Breast epithelium (tissue), 4 donors: ENCODE data around the gene ULK4. TPM values are rescaled to one million over a fixed set of nuclear protein-coding genes. Genes with fewer than 3 reads are reported as not detected.

Experiments
- DNase-seq, 2 donors: peaks; one replicate each; pipeline ENCODE4 v3.0.0-alpha.2; 2019; ENCODE audit warnings: low spot score in 2 of 2
- H3K27ac ChIP-seq, 2 donors: fragments of 200-600 bp; sonication (generic) in 1 of 2; one replicate each; pipeline ENCODE4 v1.5.1; 2016 to 2019; ENCODE audit warnings: mild to moderate bottlenecking in 1 of 2
- H3K27me3 ChIP-seq, 2 donors: fragments of 200-600 bp; sonication (generic) in 1 of 2; one replicate each; pipeline versions ENCODE4 v1.5.1 to v1.6.0; 2017 to 2019; ENCODE audit warnings: control low read depth in 1 of 2, mild to moderate bottlenecking in 1 of 2
- H3K36me3 ChIP-seq: fragments of 200-600 bp; one replicate; pipeline ENCODE4 v1.5.1; 2019
- H3K4me1 ChIP-seq, 2 donors: fragments of 200-600 bp; sonication (generic); one replicate each; pipeline ENCODE4 v1.5.1; 2016 to 2019; ENCODE audit warnings: control low read depth in 1 of 2
- H3K4me3 ChIP-seq, 3 donors: fragments of 200-600 bp; sonication (generic); 1 replicate in 2 of 3; 2 replicates in 1 of 3; pipeline ENCODE4 v1.5.1; 2016 to 2019; ENCODE audit warnings: mild to moderate bottlenecking in 3 of 3, moderate library complexity in 2 of 3
- H3K9me3 ChIP-seq, 2 donors: fragments of 200-600 bp; sonication (generic) in 1 of 2; one replicate each; pipeline ENCODE4 v1.5.1; 2016 to 2019; ENCODE audit warnings: control low read depth in 1 of 2
- POLR2A ChIP-seq: fragments of 450-650 bp; IDR thresholded peaks from one replicate; pipeline ENCODE4 v1.6.1; 2016; ENCODE audit warnings: antibody characterized with exemption, mild to moderate bottlenecking, moderate library complexity
- POLR2AphosphoS5 ChIP-seq, 3 donors: sonication (generic); formaldehyde crosslinking; IDR thresholded peaks; one replicate each; pipeline ENCODE4 v1.6.1; 2017; ENCODE audit warnings: antibody characterized with exemption in 3 of 3
- intact Hi-C: fragments of 100-400 bp; cut with DNase I; formaldehyde crosslinking; loops from one replicate; pipeline ENCODE4 v1.15.1; 2023; ENCODE audit warnings: low total_unique reads
- total RNA-seq, 3 donors: library from RNA; depleted of rRNA; stranded (reverse); fragments of >200 nt; gene quantifications; one replicate each; pipeline ENCODE4 v1.1.0, GENCODE V29; 2016
- TF ChIP-seq, protein P1 (sequence below), 3 donors: fragments of 450-650 bp; IDR thresholded peaks; one replicate each; pipeline ENCODE4 v1.5.1; 2016 to 2017; ENCODE audit warnings: antibody characterized with exemption in 3 of 3, mild to moderate bottlenecking in 3 of 3, moderate library complexity in 3 of 3

Gene ULK4
- total RNA-seq, 3 donors from 2014 or later, result 23.0 to 52.8 (median 31.8) TPM

DNA sequence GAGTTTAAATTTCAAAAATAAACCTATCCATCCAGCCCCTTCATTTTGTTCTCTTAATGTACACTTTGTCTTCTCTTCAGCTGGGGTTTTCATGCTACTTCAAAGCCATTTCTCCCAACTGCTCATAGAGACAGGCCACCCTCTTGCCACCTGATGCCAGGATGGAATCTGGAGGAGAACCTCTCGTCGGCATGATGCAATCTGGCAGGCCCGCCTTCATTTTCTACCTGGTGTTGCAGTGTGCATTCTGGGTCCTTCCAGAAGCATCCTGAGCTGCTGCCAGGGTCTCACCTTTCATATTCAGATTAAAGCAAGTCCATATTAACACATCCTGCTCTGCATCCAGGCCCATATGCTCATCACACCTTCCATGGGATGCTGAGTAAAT is 701.8 kb downstream of the ULK4 start:
- H3K9me3 ChIP-seq, result no peaks in the 10 kb centered on the region
- H3K27me3 ChIP-seq, result no peaks in the 10 kb centered on the region
- intact Hi-C loops, result no loop called here
- H3K27ac ChIP-seq, result no peak overlapping the region
- DNase-seq, result no peak
- no peak overlapping the region for H3K4me3 ChIP-seq
- TF ChIP-seq POLR2AphosphoS5 (IDR thresholded peaks at IDR 0.05) (no peak), POLR2A (no peak)
- TF ChIP-seq, protein P1, sequence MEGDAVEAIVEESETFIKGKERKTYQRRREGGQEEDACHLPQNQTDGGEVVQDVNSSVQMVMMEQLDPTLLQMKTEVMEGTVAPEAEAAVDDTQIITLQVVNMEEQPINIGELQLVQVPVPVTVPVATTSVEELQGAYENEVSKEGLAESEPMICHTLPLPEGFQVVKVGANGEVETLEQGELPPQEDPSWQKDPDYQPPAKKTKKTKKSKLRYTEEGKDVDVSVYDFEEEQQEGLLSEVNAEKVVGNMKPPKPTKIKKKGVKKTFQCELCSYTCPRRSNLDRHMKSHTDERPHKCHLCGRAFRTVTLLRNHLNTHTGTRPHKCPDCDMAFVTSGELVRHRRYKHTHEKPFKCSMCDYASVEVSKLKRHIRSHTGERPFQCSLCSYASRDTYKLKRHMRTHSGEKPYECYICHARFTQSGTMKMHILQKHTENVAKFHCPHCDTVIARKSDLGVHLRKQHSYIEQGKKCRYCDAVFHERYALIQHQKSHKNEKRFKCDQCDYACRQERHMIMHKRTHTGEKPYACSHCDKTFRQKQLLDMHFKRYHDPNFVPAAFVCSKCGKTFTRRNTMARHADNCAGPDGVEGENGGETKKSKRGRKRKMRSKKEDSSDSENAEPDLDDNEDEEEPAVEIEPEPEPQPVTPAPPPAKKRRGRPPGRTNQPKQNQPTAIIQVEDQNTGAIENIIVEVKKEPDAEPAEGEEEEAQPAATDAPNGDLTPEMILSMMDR (IDR thresholded peaks at IDR 0.05), result no peak
- H3K36me3 ChIP-seq, result no peaks in the 10 kb centered on the region
- no peaks in the 10 kb centered on the region for H3K4me1 ChIP-seq

DNA sequence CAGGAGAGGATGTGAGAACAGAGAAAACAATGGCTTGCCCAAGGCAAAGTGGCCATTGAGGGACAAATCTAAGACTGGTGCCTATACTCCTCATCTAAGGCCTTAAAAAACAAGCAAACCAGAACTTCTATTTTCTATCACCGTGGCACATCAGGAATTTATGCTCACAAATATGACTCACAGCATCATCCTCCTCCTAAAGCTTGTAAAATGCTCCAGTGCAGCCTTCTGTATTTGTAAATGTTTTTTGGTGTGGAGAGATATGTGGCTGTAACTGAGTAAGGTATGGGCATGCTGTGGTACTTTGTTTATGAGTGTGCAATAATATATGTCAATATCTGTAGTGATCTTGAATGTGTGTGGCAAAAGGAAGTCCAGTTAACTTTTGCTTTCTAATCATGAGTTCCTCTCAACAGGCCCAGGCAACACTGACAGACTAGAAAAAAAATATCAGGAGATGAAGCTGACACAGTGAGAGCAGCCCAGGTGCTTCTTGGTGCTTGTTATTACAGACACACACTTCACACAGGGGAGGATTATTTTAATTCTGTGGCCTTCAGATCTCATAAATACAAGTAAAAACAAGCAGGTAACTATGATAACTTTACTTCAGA is 702.3 kb downstream of the ULK4 start:
- intact Hi-C loops, result no loop called here
- H3K9me3 ChIP-seq, result no peaks in the 10 kb centered on the region
- no peaks in the 10 kb centered on the region for H3K36me3 ChIP-seq
- no peaks in the 10 kb centered on the region for H3K4me1 ChIP-seq
- H3K27ac ChIP-seq, result no peak overlapping the region
- DNase-seq, result no peak
- TF ChIP-seq, protein P1 (IDR thresholded peaks at IDR 0.05), result no peak
- no peaks in the 10 kb centered on the region for H3K27me3 ChIP-seq
- no peak overlapping the region for H3K4me3 ChIP-seq

DNA sequence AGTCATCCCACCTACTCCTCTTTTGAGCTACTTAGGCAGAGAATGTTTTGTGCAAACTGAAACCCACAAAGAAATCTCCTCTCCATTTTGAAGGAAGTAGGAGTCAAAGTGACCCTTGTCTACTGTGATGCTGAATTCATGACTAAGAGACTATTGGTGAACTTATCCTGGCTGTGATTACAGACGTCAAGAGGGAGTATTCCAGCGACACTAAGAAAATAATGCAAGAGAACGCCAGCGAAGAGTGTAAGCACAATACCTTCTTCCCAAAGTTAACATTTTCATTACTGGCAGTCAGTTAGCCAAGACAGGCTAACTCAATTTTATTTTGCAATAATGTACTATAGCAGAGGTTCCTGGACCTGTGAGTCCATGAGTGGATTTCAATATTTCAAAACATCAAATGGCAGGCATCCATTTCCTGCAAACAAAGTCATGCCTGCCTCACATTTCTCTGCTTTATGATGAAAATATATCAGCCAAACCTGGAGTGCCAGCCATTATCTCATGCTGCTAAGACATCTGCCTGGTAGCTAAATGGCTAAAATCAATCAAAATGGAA is 703.6 kb downstream of the ULK4 start:
- Histone ChIP-seq H3K4me3 (no peak overlapping the region), H3K9me3 (no peaks in the 10 kb centered on the region), H3K36me3 (no peaks in the 10 kb centered on the region), H3K27me3 (no peaks in the 10 kb centered on the region), H3K4me1 (no peaks in the 10 kb centered on the region), H3K27ac (no peak overlapping the region)
- intact Hi-C loops, result no loop called here
- no peak for DNase-seq
- TF ChIP-seq, protein P1 (IDR thresholded peaks at IDR 0.05), result no peak
- no peak for TF ChIP-seq POLR2A

DNA sequence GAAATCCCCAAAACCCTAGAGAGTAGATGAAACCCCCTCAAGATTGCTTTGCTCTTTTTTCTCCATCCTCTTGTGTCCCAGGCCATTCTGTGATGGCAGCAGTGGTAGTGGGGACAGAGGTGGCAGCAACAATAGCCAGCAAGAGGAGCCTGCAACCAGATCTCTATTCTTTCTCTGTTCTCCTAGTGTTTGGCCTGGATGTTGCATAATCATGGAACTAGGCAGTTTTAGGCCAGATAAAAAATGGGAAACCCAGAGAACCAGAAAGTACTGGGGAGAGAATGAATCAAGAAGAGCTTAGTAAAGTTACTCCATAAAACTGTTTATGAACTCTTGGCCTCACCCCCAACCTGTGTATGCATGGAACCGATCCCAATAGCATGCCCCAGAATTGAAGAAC is 710.3 kb downstream of the ULK4 start:
- intact Hi-C loops, result no loop called here
- H3K9me3 ChIP-seq, result no peaks in the 10 kb centered on the region
- no peaks in the 10 kb centered on the region for H3K36me3 ChIP-seq
- H3K4me1 ChIP-seq, result no peaks in the 10 kb centered on the region
- H3K27me3 ChIP-seq, result no peaks in the 10 kb centered on the region
- DNase-seq, result no peak
- TF ChIP-seq, protein P1 (IDR thresholded peaks at IDR 0.05), result no peak
- TF ChIP-seq POLR2A (no peak), POLR2AphosphoS5 (IDR thresholded peaks at IDR 0.05) (no peak)
- H3K4me3 ChIP-seq, result no peak overlapping the region
- H3K27ac ChIP-seq, result no peak overlapping the region

DNA sequence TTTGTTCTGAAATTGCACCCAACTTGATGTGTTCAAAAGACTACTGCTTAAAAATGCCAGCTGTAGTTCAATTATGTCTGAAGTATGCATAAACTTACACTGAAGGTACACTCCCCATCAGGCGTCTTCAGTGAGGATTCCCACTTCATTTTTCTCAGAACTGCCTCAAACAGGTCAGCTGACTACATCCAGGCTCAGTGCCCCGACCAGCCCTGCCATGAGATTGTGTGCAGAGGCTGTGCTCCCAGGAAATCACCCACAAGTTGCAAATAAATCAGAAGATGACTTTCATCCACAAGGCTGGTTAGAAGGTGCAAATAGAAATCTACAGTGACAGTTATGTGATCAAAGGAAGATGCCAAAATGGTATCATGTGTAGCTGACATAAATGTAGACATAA is 711.1 kb downstream of the ULK4 start:
- Histone ChIP-seq H3K4me1 (no peaks in the 10 kb centered on the region), H3K4me3 (no peak overlapping the region), H3K36me3 (no peaks in the 10 kb centered on the region), H3K27ac (no peak overlapping the region), H3K9me3 (no peaks in the 10 kb centered on the region), H3K27me3 (no peaks in the 10 kb centered on the region)
- TF ChIP-seq POLR2A (no peak), POLR2AphosphoS5 (IDR thresholded peaks at IDR 0.05) (no peak)
- TF ChIP-seq, protein P1 (IDR thresholded peaks at IDR 0.05), result no peak
- no peak for DNase-seq
- intact Hi-C loops, result no loop called here
